IMR-90 (cell line): ENCODE results near the gene CCK. TPM values are rescaled to one million over a fixed set of nuclear protein-coding genes. Genes with fewer than 3 reads are reported as not detected.
"Not testable (repeated sequence)": the region's sequence is repeated elsewhere in the genome, so short reads cannot be mapped to it uniquely, and the experiment has no call there.

ENCODE experiments used
- ATAC-seq: fragments of 200-7000 bp; cut with Tn5 transposase; 2 replicates; pipeline ENCODE4 v1.9.1; 2020; ENCODE audit warnings: low read depth, mild to moderate bottlenecking, moderate library complexity
- BruUV-seq: library from RNA; stranded (reverse); fragments of 400-500 nt; replicated peaks from 2 replicates; lab custom pipeline; 2021; lab: Mats Ljungman, UMichigan
- CTCF ChIA-PET: fragments of 300-600 bp; formaldehyde crosslinking; extraction: SDS; loops from one replicate; lab custom pipeline; 2021; ENCODE audit warnings: antibody characterized with exemption; lab: Yijun Ruan, JAX
- POLR2A ChIA-PET: fragments of 300-600 bp; sonication (Branson Sonifier 250); formaldehyde crosslinking; loops from one replicate; lab custom pipeline; 2022; ENCODE audit warnings: antibody characterized with exemption; ENCODE audit not compliant: unreplicated experiment; lab: Charles Lee
- DNase-seq: peaks from one replicate; pipeline ENCODE4 v3.0.0; 2013
- H2AFZ ChIP-seq: replicated peaks from 2 replicates; pipeline ENCODE3; 2013; ENCODE audit warnings: low read length, mild to moderate bottlenecking; ENCODE audit not compliant: poor library complexity
- H2AK5ac ChIP-seq: 2 replicates; pipeline ENCODE4 v1.6.1; 2013; ENCODE audit warnings: low read depth, low read length, inconsistent platforms
- H2AK9ac ChIP-seq: replicated peaks from 2 replicates; pipeline ENCODE3; 2013; ENCODE audit warnings: mild to moderate bottlenecking, low read depth, low read length, moderate library complexity; ENCODE audit not compliant: poor library complexity
- H2BK120ac ChIP-seq: 2 replicates; pipeline ENCODE4 v1.6.1; 2013; ENCODE audit warnings: low read depth, low read length, inconsistent platforms
- H2BK15ac ChIP-seq: 3 replicates; pipeline ENCODE4 v1.6.1; 2013; ENCODE audit warnings: low read depth, low read length, inconsistent platforms
- H2BK20ac ChIP-seq: 2 replicates; pipeline ENCODE4 v1.6.1; 2013; ENCODE audit warnings: low read depth, mild to moderate bottlenecking, inconsistent platforms, low read length, moderate library complexity
- H2BK5ac ChIP-seq: 2 replicates; pipeline ENCODE4 v1.6.1; 2013; ENCODE audit warnings: mild to moderate bottlenecking, low read depth, low read length, inconsistent platforms; ENCODE audit not compliant: poor library complexity, severe bottlenecking
- H3K14ac ChIP-seq: replicated peaks from 2 replicates; pipeline ENCODE4 v1.6.1; 2013; ENCODE audit warnings: low read depth, low read length, inconsistent platforms
- H3K18ac ChIP-seq: 2 replicates; pipeline ENCODE4 v1.6.1; 2013; ENCODE audit warnings: low read depth, low read length, control low read depth
- H3K23ac ChIP-seq: 2 replicates; pipeline ENCODE4 v1.6.1; 2013; ENCODE audit warnings: low read depth, low read length, inconsistent platforms
- H3K27ac ChIP-seq: 2 replicates; pipeline ENCODE4 v1.5.1; 2013; ENCODE audit warnings: mild to moderate bottlenecking, control low read depth, low read length; ENCODE audit not compliant: insufficient read depth
- H3K27me3 ChIP-seq: 2 replicates; pipeline ENCODE4 v1.6.1; 2013; ENCODE audit warnings: low read length; ENCODE audit not compliant: control insufficient read depth, insufficient read depth
- H3K36me3 ChIP-seq: 2 replicates; pipeline ENCODE4 v1.6.1; 2013; ENCODE audit warnings: low read length, mixed read lengths; ENCODE audit not compliant: control insufficient read depth, insufficient read depth
- H3K4ac ChIP-seq: 2 replicates; pipeline ENCODE4 v1.6.1; 2013; ENCODE audit warnings: low read depth, low read length, inconsistent platforms
- H3K4me1 ChIP-seq: 2 replicates; pipeline ENCODE4 v1.6.1; 2013; ENCODE audit warnings: low read length, mixed read lengths; ENCODE audit not compliant: control insufficient read depth, insufficient read depth
- H3K4me2 ChIP-seq: 2 replicates; pipeline ENCODE4 v1.6.1; 2013; ENCODE audit warnings: low read depth, mild to moderate bottlenecking, control low read depth, low read length, moderate library complexity
- H3K4me3 ChIP-seq: 2 replicates; pipeline ENCODE4 v1.5.1; 2013; ENCODE audit warnings: low read depth, mild to moderate bottlenecking, control low read depth, low read length, moderate library complexity; ENCODE audit not compliant: insufficient read depth
- H3K56ac ChIP-seq: 2 replicates; pipeline ENCODE4 v1.6.1; 2013; ENCODE audit warnings: low read length, inconsistent platforms; ENCODE audit not compliant: insufficient read depth; ENCODE audit errors: extremely low read depth
- H3K79me1 ChIP-seq, 2 experiments: 2 replicates each; pipeline ENCODE4 v1.6.1; 2013; ENCODE audit warnings: low read length in 2 of 2, inconsistent platforms in 1 of 2, low read depth in 1 of 2
- H3K9ac ChIP-seq: 2 replicates; pipeline ENCODE4 v1.6.1; 2013; ENCODE audit warnings: low read depth, low read length, control low read depth
- H3K9me1 ChIP-seq: 2 replicates; pipeline ENCODE4 v1.6.1; 2013; ENCODE audit warnings: low read length, inconsistent platforms; ENCODE audit not compliant: insufficient read depth
- H3K9me3 ChIP-seq: 2 replicates; pipeline ENCODE4 v1.6.1; 2013; ENCODE audit warnings: low read length; ENCODE audit not compliant: control insufficient read depth, insufficient read depth
- H4K20me1 ChIP-seq: 2 replicates; pipeline ENCODE4 v1.6.1; 2013; ENCODE audit warnings: low read length, inconsistent platforms; ENCODE audit not compliant: insufficient read depth
- H4K5ac ChIP-seq: 2 replicates; pipeline ENCODE4 v1.6.1; 2013; ENCODE audit warnings: mild to moderate bottlenecking, low read depth, low read length, control low read depth
- H4K8ac ChIP-seq, 2 experiments: 2 replicates each; pipeline ENCODE4 v1.6.1; 2013; ENCODE audit warnings: low read depth in 2 of 2, low read length in 2 of 2, control low read depth in 1 of 2, inconsistent platforms in 1 of 2
- H4K91ac ChIP-seq: 2 replicates; pipeline ENCODE4 v1.6.1; 2013; ENCODE audit warnings: low read depth, low read length, inconsistent platforms; ENCODE audit not compliant: insufficient read depth
- WGBS, 2 experiments: methylation state at CpG; one replicate each; pipeline versions ENCODE4 v1.1.5 to v1.1.7; 2013; ENCODE audit warnings: missing lambda C conversion rate in 2 of 2; ENCODE audit not compliant: insufficient read length in 1 of 2; ENCODE audit errors: extremely low coverage in 2 of 2; 5-methylcytosine and 5-hydroxymethylcytosine counted together
- dilution Hi-C: fragments of 300-500 bp; cut with HindIII; formaldehyde crosslinking; loops from one replicate; pipeline ENCODE4 v1.14.3; 2018; ENCODE audit warnings: low sequenced_read_pairs; ENCODE audit not compliant: unreplicated experiment
- in situ Hi-C: fragments of 300-500 bp; cut with MboI; formaldehyde crosslinking; loops from 3 replicates; pipeline ENCODE4 v1.14.3; 2019; ENCODE audit warnings: low sequenced_read_pairs, inconsistent platforms, mixed read lengths
- intact Hi-C: fragments of 100-400 bp; cut with micrococcal nuclease; formaldehyde crosslinking; loops from 2 replicates; pipeline ENCODE4 v1.10.0; 2022
- polyA plus RNA-seq, 3 experiments: library from polyadenylated mRNA; depleted of rRNA; stranded (reverse); fragments of >200 nt; gene quantifications; 2 replicates each; pipeline ENCODE4 v1.2.3, GENCODE V29; 2012; ENCODE audit warnings: low replicate concordance in 1 of 3
- total RNA-seq: library from RNA; depleted of rRNA; stranded (reverse); fragments of >200 nt; gene quantifications from 2 replicates; pipeline ENCODE4 v1.2.3, GENCODE V29; 2012

CCK gene
- total and polyA plus RNA-seq, 2 of the 4 experiments (the other 2 are of a cell fraction): 0.43 TPM; not detected in 1

GRCh38 chr3:42287423-42287822 lies 21.4 kb upstream of the CCK start:
- H2AK5ac ChIP-seq, H3K18ac ChIP-seq, H2BK5ac ChIP-seq, H3K27ac ChIP-seq, H3K4me1 ChIP-seq, H3K4me2 ChIP-seq, H3K23ac ChIP-seq, H3K9me3 ChIP-seq, DNase-seq, H2BK15ac ChIP-seq, H3K27me3 ChIP-seq, in situ Hi-C loops, BruUV-seq, H2AK9ac ChIP-seq, POLR2A ChIA-PET, H3K9me1 ChIP-seq, ATAC-seq, H4K20me1 ChIP-seq, H3K4me3 ChIP-seq, H2BK20ac ChIP-seq, H2AFZ ChIP-seq, H4K91ac ChIP-seq, H3K36me3 ChIP-seq, H3K4ac ChIP-seq, H4K8ac ChIP-seq, dilution Hi-C loops, H2BK120ac ChIP-seq, H3K56ac ChIP-seq, H3K14ac ChIP-seq, H3K79me1 ChIP-seq, intact Hi-C loops, H3K9ac ChIP-seq, CTCF ChIA-PET, H4K5ac ChIP-seq: not testable (repeated sequence)
- WGBS, 2 experiments: no CpG with 5 or more reads among the region's 8 CpGs
